GM23338 (cell line): ENCODE measurements around the gene PHACTR1. TPM values are rescaled to one million over a fixed set of nuclear protein-coding genes. Genes with fewer than 3 reads are reported as not detected.

ENCODE experiments used
- ATAC-seq: fragments of 200-7000 bp; cut with Tn5 transposase; 3 replicates; pipeline ENCODE4 v1.9.1; 2020
- DNase-seq: peaks from one replicate; pipeline ENCODE4 v3.0.0-alpha.2; 2015; ENCODE audit warnings: low spot score
- H2AFZ ChIP-seq: fragments of 200-600 bp; sonication (generic); 2 replicates; pipeline ENCODE4 v1.8.0; 2016; ENCODE audit warnings: antibody characterized with exemption, mild to moderate bottlenecking, moderate library complexity
- H3F3A ChIP-seq: fragments of 200-600 bp; sonication (generic); replicated peaks from 2 replicates; pipeline ENCODE4 v1.8.0; 2017; ENCODE audit warnings: antibody characterized with exemption, mixed run types, low read depth
- H3K27ac ChIP-seq: fragments of 200-600 bp; sonication (generic); 2 replicates; pipeline ENCODE4 v1.6.1; 2016; ENCODE audit warnings: low read depth
- H3K27me3 ChIP-seq: fragments of 200-600 bp; sonication (generic); 2 replicates; pipeline ENCODE4 v1.8.0; 2016; ENCODE audit warnings: mild to moderate bottlenecking, mixed run types, moderate library complexity; ENCODE audit not compliant: insufficient read depth
- H3K36me3 ChIP-seq: fragments of 200-600 bp; sonication (generic); 2 replicates; pipeline ENCODE4 v1.8.0; 2016; ENCODE audit warnings: mild to moderate bottlenecking; ENCODE audit not compliant: insufficient read depth
- H3K4me1 ChIP-seq: fragments of 200-600 bp; sonication (generic); 2 replicates; pipeline ENCODE4 v1.8.0; 2016; ENCODE audit warnings: mild to moderate bottlenecking, moderate library complexity; ENCODE audit not compliant: insufficient read depth
- H3K4me2 ChIP-seq: fragments of 200-600 bp; sonication (generic); 2 replicates; pipeline ENCODE4 v1.7.1; 2017; ENCODE audit warnings: mixed run types
- H3K4me3 ChIP-seq: fragments of 200-600 bp; sonication (generic); 2 replicates; pipeline ENCODE4 v1.6.1; 2016; ENCODE audit warnings: mixed run types
- H3K79me2 ChIP-seq: fragments of 200-600 bp; sonication (generic); replicated peaks from 2 replicates; pipeline ENCODE4 v1.8.0; 2017; ENCODE audit warnings: mild to moderate bottlenecking; ENCODE audit not compliant: insufficient read depth
- H3K9me2 ChIP-seq: fragments of 200-600 bp; sonication (generic); 2 replicates; pipeline ENCODE4 v1.8.0; 2017; ENCODE audit not compliant: insufficient read depth
- H4K20me1 ChIP-seq: fragments of 200-600 bp; sonication (generic); replicated peaks from 2 replicates; pipeline ENCODE4 v1.8.0; 2017; ENCODE audit warnings: mild to moderate bottlenecking; ENCODE audit not compliant: insufficient read depth
- H3K27ac Mint-ChIP-seq: 2 replicates; pipeline ENCODE4 v1.8.0; 2020; ENCODE audit warnings: inconsistent platforms, mild to moderate bottlenecking, moderate library complexity, mixed read lengths
- H3K27me3 Mint-ChIP-seq: 3 replicates; pipeline ENCODE4 v1.8.0; 2022; ENCODE audit warnings: low read depth, mild to moderate bottlenecking, moderate library complexity, mixed read lengths, inconsistent platforms; ENCODE audit not compliant: insufficient read depth, poor library complexity
- H3K36me3 Mint-ChIP-seq: 3 replicates; pipeline ENCODE4 v1.8.0; 2021; ENCODE audit warnings: low read depth, mild to moderate bottlenecking, inconsistent platforms, moderate library complexity, mixed read lengths
- H3K4me1 Mint-ChIP-seq: 3 replicates; pipeline ENCODE4 v1.8.0; 2020; ENCODE audit warnings: mild to moderate bottlenecking, inconsistent platforms, mixed read lengths
- H3K4me3 Mint-ChIP-seq: 3 replicates; pipeline ENCODE4 v1.8.0; 2021; ENCODE audit warnings: moderate library complexity, mild to moderate bottlenecking, inconsistent platforms, mixed read lengths
- H3K9me3 Mint-ChIP-seq: 3 replicates; pipeline ENCODE4 v1.8.0; 2020; ENCODE audit warnings: moderate library complexity, mild to moderate bottlenecking, inconsistent platforms, mixed read lengths
- CTCF ChIP-seq, 2 experiments: fragments of 200-600 bp in 1 of 2; sonication (generic) in 1 of 2; conservative IDR thresholded peaks; 2 replicates each; pipeline versions ENCODE4 v1.5.1 to v1.6.1; 2016 to 2017; ENCODE audit warnings: antibody characterized with exemption in 2 of 2, low read depth in 2 of 2, mild to moderate bottlenecking in 2 of 2, moderate library complexity in 1 of 2
- EZH2phosphoT487 ChIP-seq: fragments of 200-600 bp; sonication (generic); IDR thresholded peaks from one replicate; pipeline ENCODE4 v1.8.1; 2018; ENCODE audit warnings: antibody characterized with exemption; ENCODE audit not compliant: unreplicated experiment
- POLR2AphosphoS5 ChIP-seq: IDR thresholded peaks from 2 replicates; pipeline ENCODE4 v1.6.1; 2016; ENCODE audit warnings: antibody characterized with exemption, low read depth
- REST ChIP-seq: IDR thresholded peaks from one replicate; pipeline ENCODE4 v1.6.1; 2018; ENCODE audit warnings: antibody characterized with exemption; ENCODE audit not compliant: unreplicated experiment
- ZNF462 ChIP-seq: fragments of 250-450 bp; sonication (Bioruptor Pico); IDR thresholded peaks from 2 replicates; pipeline ENCODE4 v1.5.0; 2020; ENCODE audit warnings: mild to moderate bottlenecking, moderate library complexity
- polyA plus RNA-seq: library from polyadenylated mRNA; unstranded; fragments of >200 nt; fragmentation: Nextera tagmentation; extraction: Ambion mirVana; gene quantifications from 2 replicates; pipeline ENCODE4 v1.2.1, GENCODE V29; 2016
- total RNA-seq: library from RNA; depleted of rRNA; stranded (reverse); fragments of >200 nt; shearing (Covaris generic); gene quantifications from 2 replicates; pipeline ENCODE4 v1.2.3, GENCODE V29; 2014

The PHACTR1 gene
- total and polyA plus RNA-seq, 2 experiments from 2014 or later, result 5.9 to 19.3 TPM

GRCh38 chr6:13035606-13036005 lies 319.0 kb downstream of the PHACTR1 start:
- 0 out of 2 replicates have a peak, but pooled peaks cover 3% of the 10 kb centered on the region for H3K9me2 ChIP-seq
- H3F3A ChIP-seq, result no peaks in the 10 kb centered on the region
- no peak overlapping the region for H3K27ac ChIP-seq

More at GRCh38 chr6:13035606-13036005, 319.0 kb downstream of the PHACTR1 start:
- ATAC-seq, result no peak
- no peaks in the 10 kb centered on the region for H3K27me3 ChIP-seq
- Mint-ChIP-seq H3K36me3 (no peaks in the 10 kb centered on the region), H3K4me1 (no peaks in the 10 kb centered on the region), H3K27ac (no peak overlapping the region), H3K27me3 (peaks cover 1% of the 10 kb centered on the region), H3K9me3 (no peaks in the 10 kb centered on the region), H3K4me3 (no peak overlapping the region)
- DNase-seq, result no peak
- H2AFZ ChIP-seq, result no peak overlapping the region
- no peak for TF ChIP-seq REST
- no peak for TF ChIP-seq CTCF (conservative IDR thresholded peaks at IDR 0.05; ENCODE audit: low read depth in 2 of 2)
- no peak for TF ChIP-seq ZNF462
- no peak for TF ChIP-seq EZH2phosphoT487
- TF ChIP-seq POLR2AphosphoS5, result no peak
- no peak overlapping the region for H3K4me3 ChIP-seq
- no peaks in the 10 kb centered on the region for H4K20me1 ChIP-seq
- H3K79me2 ChIP-seq, result no peaks in the 10 kb centered on the region
- no peak overlapping the region for H3K4me2 ChIP-seq
- H3K4me1 ChIP-seq, result no peaks in the 10 kb centered on the region
- no peaks in the 10 kb centered on the region for H3K36me3 ChIP-seq
